Measurements from ENCODE around the gene ZNF785. TPM values are rescaled to one million over a fixed set of nuclear protein-coding genes. Genes with fewer than 3 reads are reported as not detected.
A peak's percentile ranks its signal among the peaks of the same experiment; 100 is the strongest.

ZNF785 gene
- total and polyA plus RNA-seq, 2 donors from 2014 or later: 6.3 to 18.5 TPM

DNA sequence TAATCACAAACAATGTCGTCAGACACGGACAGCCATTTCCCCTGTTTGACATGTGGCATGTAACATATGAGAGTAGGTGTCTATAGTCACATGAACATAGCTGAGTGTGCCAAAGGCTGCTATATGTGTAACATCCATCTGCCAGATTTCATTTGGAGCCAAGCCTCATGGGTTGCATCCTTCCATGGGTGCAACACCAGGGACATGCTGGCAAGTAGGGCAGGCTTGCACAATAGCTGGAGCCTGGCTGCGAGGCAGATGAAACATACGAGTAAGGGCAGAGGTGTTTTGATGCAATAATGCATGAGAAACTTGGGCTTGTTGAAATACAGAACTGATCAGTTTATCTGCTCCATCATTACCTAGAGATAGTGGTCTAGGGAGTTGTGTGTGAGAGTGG is 33.7 kb upstream of the ZNF785 start:
- Histone ChIP-seq H3K36me3 (ENCODE audit: control insufficient read depth in 2 of 3, insufficient read depth in 3 of 3, low read length in 3 of 3) (no peaks in the 10 kb centered on the region), H3K9ac (ENCODE audit: low read length in 3 of 3) (no peak overlapping the region), H3K4me3 (ENCODE audit: low read length in 3 of 3) (peak overlapping the region in 1 of 3 donors; percentile 30), H3K27me3 (ENCODE audit: control insufficient read depth, insufficient read depth, low read length) (no peaks in the 10 kb centered on the region), H3K4me1 (ENCODE audit: control insufficient read depth in 2 of 3, insufficient read depth in 2 of 3, low read depth in 1 of 3, low read length in 3 of 3) (peaks cover 11 to 29% (median 12%) of the 10 kb centered on the region in 3 donors), H3K27ac (ENCODE audit: low read depth in 2 of 2, low read length in 2 of 2) (peak overlapping the region in 1 of 2 donors; percentile 16), H3K9me3 (ENCODE audit: control insufficient read depth in 2 of 3, insufficient read depth in 1 of 3, low read length in 3 of 3) (no peaks in the 10 kb centered on the region)
- intact Hi-C loops (cut with DNase I): no loop called here
- TF ChIP-seq, protein P1, sequence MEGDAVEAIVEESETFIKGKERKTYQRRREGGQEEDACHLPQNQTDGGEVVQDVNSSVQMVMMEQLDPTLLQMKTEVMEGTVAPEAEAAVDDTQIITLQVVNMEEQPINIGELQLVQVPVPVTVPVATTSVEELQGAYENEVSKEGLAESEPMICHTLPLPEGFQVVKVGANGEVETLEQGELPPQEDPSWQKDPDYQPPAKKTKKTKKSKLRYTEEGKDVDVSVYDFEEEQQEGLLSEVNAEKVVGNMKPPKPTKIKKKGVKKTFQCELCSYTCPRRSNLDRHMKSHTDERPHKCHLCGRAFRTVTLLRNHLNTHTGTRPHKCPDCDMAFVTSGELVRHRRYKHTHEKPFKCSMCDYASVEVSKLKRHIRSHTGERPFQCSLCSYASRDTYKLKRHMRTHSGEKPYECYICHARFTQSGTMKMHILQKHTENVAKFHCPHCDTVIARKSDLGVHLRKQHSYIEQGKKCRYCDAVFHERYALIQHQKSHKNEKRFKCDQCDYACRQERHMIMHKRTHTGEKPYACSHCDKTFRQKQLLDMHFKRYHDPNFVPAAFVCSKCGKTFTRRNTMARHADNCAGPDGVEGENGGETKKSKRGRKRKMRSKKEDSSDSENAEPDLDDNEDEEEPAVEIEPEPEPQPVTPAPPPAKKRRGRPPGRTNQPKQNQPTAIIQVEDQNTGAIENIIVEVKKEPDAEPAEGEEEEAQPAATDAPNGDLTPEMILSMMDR (IDR thresholded peaks at IDR 0.05; ENCODE audit: borderline replicate concordance, extremely low read depth, insufficient read depth): no peak
- DNase-seq (peak in 1 of 5 donors; percentile 16), FAIRE-seq (no peak)

DNA sequence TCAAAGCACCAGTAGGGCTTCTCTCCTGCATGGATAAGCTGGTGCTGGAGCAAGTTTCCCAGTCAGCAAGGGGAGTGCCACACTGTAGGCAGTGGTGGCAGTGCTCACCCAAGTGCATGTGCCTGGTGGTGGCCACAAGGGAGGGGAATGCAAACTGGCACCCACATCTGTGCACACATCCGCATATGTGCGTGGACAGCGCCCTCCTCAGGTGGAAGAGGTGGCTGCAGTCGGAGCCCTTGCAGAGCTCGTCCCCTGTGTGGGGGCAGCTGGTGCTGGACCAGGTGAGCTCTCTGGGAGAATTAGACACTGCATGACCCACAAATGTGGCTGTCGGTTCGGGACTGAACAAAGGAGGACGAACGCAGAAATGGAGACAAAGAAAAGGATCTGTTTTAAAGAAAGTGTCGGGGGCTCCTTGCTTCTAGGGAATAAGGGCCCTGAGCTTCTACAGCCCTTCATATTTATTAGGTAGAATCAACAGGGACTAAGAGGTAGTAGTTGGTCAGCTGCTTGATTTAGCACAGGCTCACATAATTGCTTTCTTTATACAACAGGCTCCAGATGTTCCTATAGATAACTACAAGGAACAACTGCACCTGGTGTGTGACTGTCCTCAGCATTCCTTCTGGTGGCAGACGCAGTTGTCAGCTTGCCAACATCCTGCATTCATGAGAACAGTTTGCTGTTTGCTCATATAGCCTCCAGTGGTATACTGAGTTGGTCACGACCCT is 30.0 kb upstream of the ZNF785 start:
- no peaks in the 10 kb centered on the region for H3K36me3 ChIP-seq (ENCODE audit: control insufficient read depth in 2 of 3, insufficient read depth in 3 of 3, low read length in 3 of 3)
- H3K4me1 ChIP-seq (ENCODE audit: control insufficient read depth in 2 of 3, insufficient read depth in 2 of 3, low read depth in 1 of 3, low read length in 3 of 3): peaks cover 4 to 29% (median 9%) of the 10 kb centered on the region in 3 donors
- H3K27me3 ChIP-seq (ENCODE audit: control insufficient read depth, insufficient read depth, low read length): no peaks in the 10 kb centered on the region
- no peak overlapping the region for H3K4me3 ChIP-seq (ENCODE audit: low read length in 3 of 3)
- peak in 2 of 5 donors; percentile 38 to 56 for DNase-seq
- TF ChIP-seq, protein P1 (IDR thresholded peaks at IDR 0.05; ENCODE audit: borderline replicate concordance, extremely low read depth, insufficient read depth): no peak
- no peaks in the 10 kb centered on the region for H3K9me3 ChIP-seq (ENCODE audit: control insufficient read depth in 2 of 3, insufficient read depth in 1 of 3, low read length in 3 of 3)
- intact Hi-C loops (cut with DNase I): no loop called here
- H3K27ac ChIP-seq (ENCODE audit: low read depth in 2 of 2, low read length in 2 of 2): no peak overlapping the region
- no peak overlapping the region for H3K9ac ChIP-seq (ENCODE audit: low read length in 3 of 3)
- no peak for FAIRE-seq

DNA sequence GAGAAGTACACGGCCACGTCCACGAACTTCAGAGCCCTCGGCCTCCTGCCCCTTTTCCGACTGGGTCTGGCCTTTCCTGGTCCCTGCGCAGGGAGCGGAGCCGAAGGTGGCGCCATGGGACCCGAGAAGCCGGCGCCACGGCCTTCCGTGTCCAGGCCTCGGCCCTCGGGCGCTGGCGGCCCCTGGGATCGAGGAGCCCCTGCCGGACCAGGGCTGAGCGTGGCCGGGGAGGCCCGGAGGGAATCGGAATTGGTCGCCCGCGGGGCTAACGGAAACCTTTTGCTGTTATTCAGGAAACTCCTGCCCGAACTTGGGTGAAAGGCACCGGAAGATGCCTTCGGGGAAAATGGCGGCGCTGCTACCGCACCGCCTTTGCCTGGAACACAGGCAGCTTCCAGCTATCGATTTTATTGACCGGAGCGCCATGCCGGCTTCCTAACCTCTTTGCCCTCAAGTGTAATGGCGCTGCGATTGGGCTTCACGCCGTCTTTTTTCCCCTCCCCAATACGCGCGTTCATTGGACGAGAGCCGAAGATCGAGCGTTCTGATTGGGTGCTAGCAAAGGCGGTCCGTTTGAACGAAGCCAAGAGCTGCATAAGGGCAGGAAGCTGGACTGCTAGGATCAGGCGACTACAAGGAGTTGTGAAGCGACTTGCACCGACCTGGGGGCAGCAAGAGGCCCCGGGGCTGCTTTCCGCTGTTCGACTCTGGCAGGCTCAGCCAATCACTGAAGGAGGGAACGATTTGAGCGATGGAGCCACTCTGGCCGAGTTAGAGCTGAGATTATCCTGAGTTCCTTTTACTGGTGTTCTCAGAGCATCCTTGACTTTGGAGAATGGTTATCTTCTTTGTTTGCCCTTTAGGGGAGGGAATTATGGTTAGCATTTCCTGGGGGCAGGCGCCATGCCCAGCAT is 24.7 kb upstream of the ZNF785 start, which contains the start of gene ZNF689:
TSS of gene ZNF689 (minus strand) at position 464 of the 914 bp plus-strand sequence. CDS start at position 116, 348 bp downstream.
- Histone ChIP-seq H3K27ac (ENCODE audit: low read depth in 2 of 2, low read length in 2 of 2) (peak within 1 kb of the TSS; percentile 85 to 97), H3K4me3 (ENCODE audit: low read length in 3 of 3) (peak within 1 kb of the TSS; percentile 87 to 96 (median 93)), H3K36me3 (ENCODE audit: control insufficient read depth in 2 of 3, insufficient read depth in 3 of 3, low read length in 3 of 3) (peaks cover 0 to 13% (median 2%) of the 10 kb centered on the region in 3 donors), H3K9ac (ENCODE audit: low read length in 3 of 3) (peak within 1 kb of the TSS; percentile 84 to 100 (median 94)), H3K9me3 (ENCODE audit: control insufficient read depth in 2 of 3, insufficient read depth in 1 of 3, low read length in 3 of 3) (no peaks in the 10 kb centered on the region), H3K27me3 (ENCODE audit: control insufficient read depth, insufficient read depth, low read length) (no peaks in the 10 kb centered on the region), H3K4me1 (ENCODE audit: control insufficient read depth in 2 of 3, insufficient read depth in 2 of 3, low read depth in 1 of 3, low read length in 3 of 3) (peaks cover 0 to 17% (median 9%) of the 10 kb centered on the region in 3 donors)
- TF ChIP-seq, protein P1 (IDR thresholded peaks at IDR 0.05; ENCODE audit: borderline replicate concordance, extremely low read depth, insufficient read depth): no peak
- intact Hi-C loops (cut with DNase I): no loop called here
- peak; percentile 97 to 99 (median 98) for DNase-seq
- FAIRE-seq: peak; percentile 88
